Measurements from ENCODE around the gene UACA.

The UACA gene

GRCh38 chr15:70651303-70651845, 112.0 kb downstream of the UACA start:
- DNase-seq: peak; percentile 76

- peak; percentile 76 for DNase-seq
Observed at GRCh38 chr15:70650567-70651302, 112.6 kb downstream of the UACA start.

- DNase-seq: no peak
Observed at GRCh38 chr15:70647396-70647795, 116.0 kb downstream of the UACA start.

- no peak for DNase-seq
Observed at GRCh38 chr15:70646169-70646568, 117.2 kb downstream of the UACA start.

GRCh38 chr15:70643783-70644125, 119.6 kb downstream of the UACA start:
- DNase-seq: no peak

- no peak for DNase-seq
Observed at GRCh38 chr15:70643106-70643782, 120.1 kb downstream of the UACA start.

GRCh38 chr15:70636540-70637165, 126.7 kb downstream of the UACA start:
- no peak for DNase-seq

GRCh38 chr15:70635895-70636294, 127.5 kb downstream of the UACA start:
- no peak for DNase-seq

GRCh38 chr15:70633991-70634390, 129.4 kb downstream of the UACA start:
- no peak for DNase-seq

GRCh38 chr15:70633103-70633831, 130.1 kb downstream of the UACA start:
- DNase-seq: no peak

GRCh38 chr15:70632491-70633102, 130.8 kb downstream of the UACA start:
- DNase-seq: no peak

- no peak for DNase-seq
Observed at GRCh38 chr15:70632079-70632478, 131.3 kb downstream of the UACA start.

- no peak for DNase-seq
Observed at GRCh38 chr15:70629735-70630273, 133.6 kb downstream of the UACA start.

GRCh38 chr15:70628549-70628896, 134.8 kb downstream of the UACA start:
- no peak for DNase-seq

- no peak for DNase-seq
Observed at GRCh38 chr15:70627734-70628548, 135.4 kb downstream of the UACA start.

- DNase-seq: no peak
Observed at GRCh38 chr15:70627322-70627721, 136.0 kb downstream of the UACA start.

GRCh38 chr15:70625438-70625837, 137.9 kb downstream of the UACA start:
- no peak for DNase-seq

GRCh38 chr15:70625011-70625410, 138.3 kb downstream of the UACA start:
- DNase-seq: no peak

- DNase-seq: no peak
Observed at GRCh38 chr15:70618929-70619328, 144.4 kb downstream of the UACA start.

- DNase-seq: no peak
Observed at GRCh38 chr15:70617911-70618287, 145.5 kb downstream of the UACA start.

GRCh38 chr15:70617076-70617910, 146.1 kb downstream of the UACA start:
- DNase-seq: no peak
